Lung (tissue), 12 donors: Measurements from ENCODE around the gene SPATS2L. TPM values are rescaled to one million over a fixed set of nuclear protein-coding genes. Genes with fewer than 3 reads are reported as not detected.

Source experiments
- ATAC-seq: fragments of 200-7000 bp; cut with Tn5 transposase; one replicate; pipeline ENCODE4 v1.9.1; 2020; ENCODE audit warnings: moderate number of reproducible peaks; ENCODE audit not compliant: insufficient read depth, low FRiP score
- DNase-seq, 3 donors: peaks; one replicate each; pipeline ENCODE4 v3.0.0-alpha.2; 2013 to 2017
- H3K27ac ChIP-seq, 2 donors: one replicate each; pipeline ENCODE4 v1.5.1; 2013; ENCODE audit warnings: mild to moderate bottlenecking in 2 of 2, moderate library complexity in 2 of 2, control low read depth in 1 of 2, inconsistent platforms in 1 of 2, low read depth in 1 of 2, low read length in 1 of 2
- H3K27me3 ChIP-seq, 3 donors: one replicate each; pipeline ENCODE4 v1.5.1; 2013; ENCODE audit warnings: low read length in 2 of 3; ENCODE audit not compliant: control insufficient read depth in 3 of 3, insufficient read depth in 3 of 3
- H3K36me3 ChIP-seq, 4 donors: one replicate each; pipeline ENCODE4 v1.5.1; 2013; ENCODE audit warnings: low read length in 4 of 4, mild to moderate bottlenecking in 1 of 4, moderate library complexity in 1 of 4; ENCODE audit not compliant: control insufficient read depth in 4 of 4, insufficient read depth in 4 of 4
- H3K4me1 ChIP-seq, 5 donors: one replicate each; pipeline ENCODE4 v1.5.1; 2013; ENCODE audit warnings: low read length in 5 of 5, mild to moderate bottlenecking in 2 of 5, moderate library complexity in 1 of 5; ENCODE audit not compliant: control insufficient read depth in 5 of 5, insufficient read depth in 5 of 5
- H3K4me3 ChIP-seq: one replicate; pipeline ENCODE4 v1.5.1; 2013; ENCODE audit warnings: mild to moderate bottlenecking, control low read depth, moderate library complexity
- H3K9ac ChIP-seq, 2 donors: one replicate each; pipeline ENCODE4 v1.5.1; 2013; ENCODE audit warnings: low read length in 2 of 2, control low read depth in 1 of 2; ENCODE audit not compliant: insufficient read depth in 1 of 2
- H3K9me3 ChIP-seq, 4 donors: one replicate each; pipeline ENCODE4 v1.5.1; 2013; ENCODE audit warnings: low read length in 3 of 4, mild to moderate bottlenecking in 1 of 4, moderate library complexity in 1 of 4; ENCODE audit not compliant: control insufficient read depth in 4 of 4, insufficient read depth in 3 of 4
- WGBS, 2 donors: extraction: QIAGEN DNeasy Blood & Tissue Kit; methylation state at CpG; one replicate each; pipeline ENCODE4 v1.1.7; 2013; 5-methylcytosine and 5-hydroxymethylcytosine counted together
- polyA plus RNA-seq, 2 donors: library from polyadenylated mRNA; stranded (reverse); fragments of 200-250 nt; gene quantifications; one replicate each; pipeline ENCODE4 v1.2.1, GENCODE V29; 2013
- total RNA-seq, 2 donors: library from RNA; depleted of rRNA in 1 of 2; stranded (reverse); fragments of >200 nt in 1 of 2; gene quantifications; one replicate each; pipeline ENCODE4 v1.2.1, GENCODE V29; 2014 to 2021
- TF ChIP-seq, protein P1 (sequence below): IDR thresholded peaks from 2 replicates; pipeline ENCODE4 v1.5.1; 2012; ENCODE audit warnings: mild to moderate bottlenecking; ENCODE audit errors: control extremely low read depth, extremely low read depth
- donor health status: control.
- donor health status: control.
- donor health status: Bipolar disorder and iron deficiency.
- donor health status: healthy.
- donor health status: DM: yes; HTN: yes; CAD: no.

Gene SPATS2L
- total and polyA plus RNA-seq, 4 donors: 30.5 to 96.8 (median 57.2) TPM

GRCh38 chr2:200350850-200351285 lies 44.4 kb downstream of the SPATS2L start:
- no peak for DNase-seq
- Histone ChIP-seq H3K4me1 (peaks cover 2 to 17% (median 15%) of the 10 kb centered on the region in 5 donors), H3K9me3 (no peaks in the 10 kb centered on the region), H3K4me3 (no peak overlapping the region), H3K9ac (no peak overlapping the region), H3K27me3 (no peaks in the 10 kb centered on the region), H3K27ac (no peak overlapping the region), H3K36me3 (no peaks in the 10 kb centered on the region)
- 92 to 93% methylated on average over 1 of the region's 1 CpG for WGBS, 2 donors
- no peak for ATAC-seq
- TF ChIP-seq, protein P1, sequence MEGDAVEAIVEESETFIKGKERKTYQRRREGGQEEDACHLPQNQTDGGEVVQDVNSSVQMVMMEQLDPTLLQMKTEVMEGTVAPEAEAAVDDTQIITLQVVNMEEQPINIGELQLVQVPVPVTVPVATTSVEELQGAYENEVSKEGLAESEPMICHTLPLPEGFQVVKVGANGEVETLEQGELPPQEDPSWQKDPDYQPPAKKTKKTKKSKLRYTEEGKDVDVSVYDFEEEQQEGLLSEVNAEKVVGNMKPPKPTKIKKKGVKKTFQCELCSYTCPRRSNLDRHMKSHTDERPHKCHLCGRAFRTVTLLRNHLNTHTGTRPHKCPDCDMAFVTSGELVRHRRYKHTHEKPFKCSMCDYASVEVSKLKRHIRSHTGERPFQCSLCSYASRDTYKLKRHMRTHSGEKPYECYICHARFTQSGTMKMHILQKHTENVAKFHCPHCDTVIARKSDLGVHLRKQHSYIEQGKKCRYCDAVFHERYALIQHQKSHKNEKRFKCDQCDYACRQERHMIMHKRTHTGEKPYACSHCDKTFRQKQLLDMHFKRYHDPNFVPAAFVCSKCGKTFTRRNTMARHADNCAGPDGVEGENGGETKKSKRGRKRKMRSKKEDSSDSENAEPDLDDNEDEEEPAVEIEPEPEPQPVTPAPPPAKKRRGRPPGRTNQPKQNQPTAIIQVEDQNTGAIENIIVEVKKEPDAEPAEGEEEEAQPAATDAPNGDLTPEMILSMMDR: no peak

GRCh38 chr2:200351815-200352214 lies 45.3 kb downstream of the SPATS2L start:
- DNase-seq: no peak
- H3K36me3 ChIP-seq: no peaks in the 10 kb centered on the region
- H3K27ac ChIP-seq: no peak overlapping the region
- 81 to 87% methylated on average over 2 of the region's 2 CpGs for WGBS, 2 donors
- no peaks in the 10 kb centered on the region for H3K27me3 ChIP-seq
- TF ChIP-seq, protein P1: no peak
- no peaks in the 10 kb centered on the region for H3K9me3 ChIP-seq
- peaks cover 2 to 19% (median 16%) of the 10 kb centered on the region in 5 donors for H3K4me1 ChIP-seq
- no peak overlapping the region for H3K4me3 ChIP-seq
- H3K9ac ChIP-seq: no peak overlapping the region
- no peak for ATAC-seq

DNA sequence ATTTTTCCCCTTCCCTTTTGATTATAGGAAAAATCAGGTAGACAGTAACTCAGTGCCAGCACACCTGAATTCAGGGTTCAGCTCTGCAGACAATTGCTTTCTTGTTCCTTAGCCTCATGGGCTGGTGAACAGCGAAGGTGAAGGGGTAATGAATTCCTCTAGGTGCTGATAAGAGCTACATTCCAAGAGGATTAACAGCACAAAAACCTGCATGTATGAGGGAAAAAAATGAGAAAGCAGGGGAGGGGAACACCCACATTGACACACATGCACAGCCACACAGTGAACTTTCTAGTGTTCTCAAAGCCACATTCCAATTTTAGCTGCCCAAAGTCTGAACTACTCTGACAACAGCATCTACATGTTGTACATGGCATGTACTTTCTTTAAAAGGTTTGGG lies 46.1 kb downstream of the SPATS2L start:
- H3K36me3 ChIP-seq: no peaks in the 10 kb centered on the region
- TF ChIP-seq, protein P1: no peak
- H3K9me3 ChIP-seq: no peaks in the 10 kb centered on the region
- H3K27ac ChIP-seq: peak overlapping the region in 1 of 2 donors; percentile 36
- no peaks in the 10 kb centered on the region for H3K27me3 ChIP-seq
- DNase-seq (peak; percentile 47 to 79 (median 62)), ATAC-seq (no peak)
- 64 to 96% methylated on average over 1 of the region's 1 CpG for WGBS, 2 donors
- H3K9ac ChIP-seq: no peak overlapping the region
- peaks cover 2 to 23% (median 22%) of the 10 kb centered on the region in 5 donors for H3K4me1 ChIP-seq
- H3K4me3 ChIP-seq: no peak overlapping the region

DNA sequence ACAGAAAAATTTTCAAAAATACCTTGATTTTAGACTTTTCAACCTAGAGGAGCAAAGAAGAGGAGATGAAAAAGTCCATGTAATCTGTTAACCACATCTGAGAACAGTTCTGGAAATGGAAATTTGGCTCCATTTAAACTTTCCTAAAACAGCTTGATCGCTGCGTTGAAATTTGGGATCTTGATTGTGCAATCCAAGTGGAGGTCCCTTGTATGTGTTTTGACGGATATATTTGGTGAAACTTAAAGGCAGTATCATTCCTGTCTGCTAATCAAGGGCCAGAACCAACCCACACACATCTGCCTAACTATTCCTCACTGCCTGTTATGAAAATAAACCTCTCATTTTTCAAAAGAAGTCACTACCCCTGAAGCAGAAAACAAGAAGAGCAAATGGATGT lies 46.6 kb downstream of the SPATS2L start:
- Histone ChIP-seq H3K36me3 (no peaks in the 10 kb centered on the region), H3K9ac (no peak overlapping the region), H3K27ac (peak overlapping the region in 1 of 2 donors; percentile 49), H3K4me1 (peaks cover 2 to 23% (median 22%) of the 10 kb centered on the region in 5 donors), H3K4me3 (no peak overlapping the region), H3K27me3 (no peaks in the 10 kb centered on the region), H3K9me3 (no peaks in the 10 kb centered on the region)
- WGBS, 2 donors: 64 to 69% methylated on average over 3 of the region's 3 CpGs
- ATAC-seq (no peak), DNase-seq (peak in 2 of 3 donors; percentile 63 to 79)
- TF ChIP-seq, protein P1: no peak
